Neural cell (in vitro differentiated cells): Measurements from ENCODE around the gene ADGRL1. TPM values are rescaled to one million over a fixed set of nuclear protein-coding genes. Genes with fewer than 3 reads are reported as not detected.

Source experiments
- H2AFZ ChIP-seq: fragments of 200-600, 300-800 bp; sonication (generic), shearing (Covaris generic); 2 replicates; pipeline ENCODE4 v1.6.0; 2014; ENCODE audit warnings: low read depth, mild to moderate bottlenecking, antibody characterized with exemption, low read length, moderate library complexity
- H3F3A ChIP-seq: fragments of 200-600 bp; shearing (Covaris generic); 2 replicates; pipeline ENCODE4 v1.6.1; 2016; ENCODE audit warnings: mild to moderate bottlenecking, moderate library complexity, mixed read lengths, antibody characterized with exemption, low read length; ENCODE audit not compliant: insufficient read depth, poor library complexity, severe bottlenecking
- H3K27ac ChIP-seq: fragments of 200-600, 300-800 bp; sonication (generic), shearing (Covaris generic); 2 replicates; pipeline ENCODE4 v1.5.1; 2014; ENCODE audit warnings: mild to moderate bottlenecking, low read length, moderate library complexity
- H3K27me3 ChIP-seq: fragments of 300-800, 200-600 bp; sonication (generic), shearing (Covaris generic); 2 replicates; pipeline ENCODE4 v1.6.0; 2014; ENCODE audit warnings: mild to moderate bottlenecking, low read depth, low read length, moderate library complexity; ENCODE audit not compliant: insufficient read depth
- H3K36me3 ChIP-seq: fragments of 300-800, 200-600 bp; sonication (generic), shearing (Covaris generic); 2 replicates; pipeline ENCODE4 v1.5.1; 2014; ENCODE audit warnings: mild to moderate bottlenecking, antibody characterized with exemption, low read length, moderate library complexity; ENCODE audit not compliant: insufficient read depth
- H3K4me2 ChIP-seq: fragments of 300-800, 200-600 bp; sonication (generic), shearing (Covaris generic); 2 replicates; pipeline ENCODE4 v1.6.0; 2014; ENCODE audit warnings: mild to moderate bottlenecking, low read length
- H3K4me3 ChIP-seq: fragments of 300-800, 200-600 bp; sonication (generic), shearing (Covaris generic); 2 replicates; pipeline ENCODE4 v1.5.1; 2014; ENCODE audit warnings: mild to moderate bottlenecking, low read length, moderate library complexity
- H3K79me2 ChIP-seq: fragments of 200-600 bp; shearing (Covaris generic); replicated peaks from 2 replicates; pipeline ENCODE4 v1.6.0; 2014; ENCODE audit warnings: mild to moderate bottlenecking, low read length, moderate library complexity; ENCODE audit not compliant: insufficient read depth
- H3K9ac ChIP-seq: fragments of 300-800, 200-600 bp; sonication (generic), shearing (Covaris generic); 2 replicates; pipeline ENCODE4 v1.6.1; 2016; ENCODE audit warnings: mild to moderate bottlenecking, low read length, mixed read lengths
- H3K9me2 ChIP-seq: fragments of 200-600 bp; shearing (Covaris generic); 2 replicates; pipeline ENCODE4 v1.6.1; 2016; ENCODE audit warnings: mild to moderate bottlenecking, low read length, mixed read lengths; ENCODE audit not compliant: insufficient read depth
- H3K9me3 ChIP-seq: fragments of 200-600, 300-800 bp; sonication (generic), shearing (Covaris generic); 2 replicates; pipeline ENCODE4 v1.6.1; 2016; ENCODE audit warnings: mild to moderate bottlenecking, mixed run types, low read length, moderate library complexity, mixed read lengths
- H4K20me1 ChIP-seq: fragments of 200-600 bp; shearing (Covaris generic); 2 replicates; pipeline ENCODE4 v1.6.1; 2016; ENCODE audit warnings: mild to moderate bottlenecking, mixed run types; ENCODE audit not compliant: insufficient read depth
- CTCF ChIP-seq: fragments of 450-650 bp; IDR thresholded peaks from 2 replicates; pipeline ENCODE4 v1.5.1; 2014; ENCODE audit warnings: antibody characterized with exemption, mild to moderate bottlenecking, moderate library complexity; ENCODE audit not compliant: poor library complexity, severe bottlenecking
- EP300 ChIP-seq: fragments of 450-650 bp; conservative IDR thresholded peaks from 2 replicates; pipeline ENCODE4 v1.6.1; 2014; ENCODE audit warnings: antibody characterized with exemption, mild to moderate bottlenecking, moderate library complexity; ENCODE audit not compliant: poor library complexity, severe bottlenecking
- EZH2 ChIP-seq: fragments of 200-600, 300-800 bp; shearing (Covaris generic), sonication (generic); IDR thresholded peaks from 2 replicates; pipeline ENCODE4 v1.6.1; 2014; ENCODE audit warnings: antibody characterized with exemption, low read length, borderline replicate concordance, mild to moderate bottlenecking; ENCODE audit not compliant: insufficient read depth, poor library complexity, severe bottlenecking
- MXI1 ChIP-seq: fragments of 450-650 bp; conservative IDR thresholded peaks from 2 replicates; pipeline ENCODE4 v1.6.1; 2014; ENCODE audit warnings: antibody characterized with exemption, mild to moderate bottlenecking; ENCODE audit not compliant: poor library complexity, severe bottlenecking
- POLR2AphosphoS5 ChIP-seq: IDR thresholded peaks from 2 replicates; pipeline ENCODE4 v1.6.1; 2012
- RAD21 ChIP-seq: fragments of 450-650 bp; conservative IDR thresholded peaks from 2 replicates; pipeline ENCODE4 v1.6.1; 2014; ENCODE audit warnings: antibody characterized with exemption, mild to moderate bottlenecking, moderate library complexity
- REST ChIP-seq: IDR thresholded peaks from 2 replicates; pipeline ENCODE4 v1.6.1; 2012; ENCODE audit warnings: borderline replicate concordance
- SMC3 ChIP-seq: fragments of 450-650 bp; conservative IDR thresholded peaks from 2 replicates; pipeline ENCODE4 v1.6.1; 2014; ENCODE audit warnings: antibody characterized with exemption, mild to moderate bottlenecking, moderate library complexity; ENCODE audit not compliant: poor library complexity
- TAF1 ChIP-seq: IDR thresholded peaks from 2 replicates; pipeline ENCODE4 v1.6.1; 2012; ENCODE audit warnings: low read depth
- polyA plus RNA-seq: library from polyadenylated mRNA; depleted of rRNA; stranded (reverse); fragments of >200 nt; gene quantifications from 2 replicates; pipeline ENCODE4 v1.2.3, GENCODE V29; 2014

ADGRL1 gene
- polyA plus RNA-seq, 1 donor from 2014 or later = 22.2 TPM

- no peak overlapping the region for H3K9ac ChIP-seq
- no peaks in the 10 kb centered on the region for H3F3A ChIP-seq
- no peak overlapping the region for H3K27ac ChIP-seq
- H3K4me2 ChIP-seq = no peak overlapping the region
- H2AFZ ChIP-seq = no peak overlapping the region
- H3K9me3 ChIP-seq = no peaks in the 10 kb centered on the region
- no peaks in the 10 kb centered on the region for H3K9me2 ChIP-seq
- H4K20me1 ChIP-seq = no peaks in the 10 kb centered on the region
- no peaks in the 10 kb centered on the region for H3K79me2 ChIP-seq
- no peak overlapping the region for H3K4me3 ChIP-seq
- no peaks in the 10 kb centered on the region for H3K36me3 ChIP-seq
- TF ChIP-seq RAD21 (no peak), CTCF (no peak), POLR2AphosphoS5 (no peak), EP300 (no peak), MXI1 (no peak), EZH2 (no peak), REST (no peak), TAF1 (no peak), SMC3 (no peak)
- H3K27me3 ChIP-seq = no peaks in the 10 kb centered on the region
Measured at GRCh38 chr19:14138576-14139265, 67.2 kb downstream of the ADGRL1 start.

GRCh38 chr19:14136509-14137281 lies 69.3 kb downstream of the ADGRL1 start, which contains the start of gene ASF1B:
TSS of gene ASF1B (minus strand) at chr19:14136589. CDS start at chr19:14136456, 133 bp downstream.
- Histone ChIP-seq H3K9ac (peak within 1 kb of the TSS; percentile 56), H3K9me3 (no peaks in the 10 kb centered on the region), H2AFZ (peak within 1 kb of the TSS; percentile 76), H3F3A (no peaks in the 10 kb centered on the region), H3K27me3 (no peaks in the 10 kb centered on the region), H3K4me3 (peak within 1 kb of the TSS; percentile 85), H4K20me1 (no peaks in the 10 kb centered on the region), H3K27ac (no peak within 1 kb of the TSS), H3K79me2 (no peaks in the 10 kb centered on the region), H3K36me3 (no peaks in the 10 kb centered on the region), H3K9me2 (no peaks in the 10 kb centered on the region), H3K4me2 (peak within 1 kb of the TSS; percentile 65)
- TF ChIP-seq EP300 = peak; percentile 66
- peak; percentile 100 for TF ChIP-seq RAD21
- TF ChIP-seq TAF1 = no peak
- peak; percentile 37 for TF ChIP-seq POLR2AphosphoS5
- peak; percentile 100 for TF ChIP-seq CTCF
- no peak for TF ChIP-seq EZH2
- peak; percentile 31 for TF ChIP-seq REST
- peak; percentile 98 for TF ChIP-seq MXI1
- TF ChIP-seq SMC3 = peak; percentile 99
